Astrocyte (in vitro differentiated cells and primary cell): ENCODE measurements around the gene PLAAT5. TPM values are rescaled to one million over a fixed set of nuclear protein-coding genes. Genes with fewer than 3 reads are reported as not detected.
A peak's percentile ranks its signal among the peaks of the same experiment; 100 is the strongest.

Experiments used
- DNase-seq: peaks from one replicate; pipeline ENCODE4 v3.0.0-alpha.2; 2010; ENCODE audit warnings: low read depth
- FAIRE-seq: peaks from 2 replicates; lab custom pipeline; 2011; peaks lifted over from hg19 to GRCh38; lab: Jason Lieb, UNC
- H2AFZ ChIP-seq: 2 replicates; pipeline ENCODE4 v1.6.0; 2012; ENCODE audit warnings: low read depth, low read length, inconsistent platforms
- H3K27ac ChIP-seq: 2 replicates; pipeline ENCODE4 v1.5.1; 2011; ENCODE audit warnings: low read depth, low read length, inconsistent platforms
- H3K27me3 ChIP-seq: 2 replicates; pipeline ENCODE4 v1.6.0; 2011; ENCODE audit warnings: low read length, inconsistent platforms; ENCODE audit not compliant: insufficient read depth
- H3K36me3 ChIP-seq: 2 replicates; pipeline ENCODE4 v1.5.1; 2011; ENCODE audit warnings: low read length, inconsistent platforms; ENCODE audit not compliant: insufficient read depth
- H3K4me1 ChIP-seq: 2 replicates; pipeline ENCODE4 v1.5.1; 2011; ENCODE audit warnings: low read length, inconsistent platforms; ENCODE audit not compliant: insufficient read depth
- H3K4me2 ChIP-seq: 2 replicates; pipeline ENCODE4 v1.6.0; 2012; ENCODE audit warnings: low read length, inconsistent platforms
- H3K4me3 ChIP-seq: 2 replicates; pipeline ENCODE4 v1.5.1; 2011; ENCODE audit warnings: low read depth, mild to moderate bottlenecking, low read length, inconsistent platforms; ENCODE audit not compliant: insufficient read depth
- H3K79me2 ChIP-seq: 2 replicates; pipeline ENCODE4 v1.6.0; 2012; ENCODE audit warnings: mild to moderate bottlenecking, low read length, inconsistent platforms; ENCODE audit not compliant: insufficient read depth
- H3K9ac ChIP-seq: 2 replicates; pipeline ENCODE4 v1.6.0; 2012; ENCODE audit warnings: mild to moderate bottlenecking, low read length, inconsistent platforms
- H3K9me3 ChIP-seq: 2 replicates; pipeline ENCODE4 v1.5.1; 2012; ENCODE audit warnings: low read depth, mild to moderate bottlenecking, low read length, inconsistent platforms; ENCODE audit not compliant: insufficient read depth
- H4K20me1 ChIP-seq: 2 replicates; pipeline ENCODE4 v1.6.0; 2012; ENCODE audit warnings: low read length, inconsistent platforms; ENCODE audit not compliant: insufficient read depth
- H3K27ac Mint-ChIP-seq: one replicate; pipeline ENCODE4 v1.8.0; 2021; ENCODE audit warnings: mild to moderate bottlenecking, mixed read lengths; ENCODE audit not compliant: unreplicated experiment
- H3K27me3 Mint-ChIP-seq: one replicate; pipeline ENCODE4 v1.8.0; 2021; ENCODE audit warnings: low read depth, mixed read lengths; ENCODE audit not compliant: unreplicated experiment
- H3K36me3 Mint-ChIP-seq: one replicate; pipeline ENCODE4 v1.8.0; 2021; ENCODE audit warnings: low read depth, mixed read lengths; ENCODE audit not compliant: unreplicated experiment
- H3K4me1 Mint-ChIP-seq: one replicate; pipeline ENCODE4 v1.8.0; 2021; ENCODE audit warnings: low read depth, mixed read lengths; ENCODE audit not compliant: unreplicated experiment
- H3K4me3 Mint-ChIP-seq: one replicate; pipeline ENCODE4 v1.8.0; 2021; ENCODE audit warnings: mild to moderate bottlenecking, moderate library complexity, mixed read lengths; ENCODE audit not compliant: unreplicated experiment
- H3K9me3 Mint-ChIP-seq: one replicate; pipeline ENCODE4 v1.8.0; 2021; ENCODE audit warnings: mild to moderate bottlenecking, mixed read lengths; ENCODE audit not compliant: unreplicated experiment
- EZH2 ChIP-seq: IDR thresholded peaks from 2 replicates; pipeline ENCODE4 v1.6.1; 2012; ENCODE audit warnings: mild to moderate bottlenecking, low read length, inconsistent platforms; ENCODE audit not compliant: insufficient read depth
- total RNA-seq: library from RNA; stranded (reverse); gene quantifications from 2 replicates; pipeline ENCODE4 v1.2.1, GENCODE V29; 2021
- TF ChIP-seq, protein P1 (sequence below): IDR thresholded peaks from 2 replicates; pipeline ENCODE4 v1.5.1; 2011; ENCODE audit warnings: low read depth, mild to moderate bottlenecking, inconsistent platforms, low read length, moderate library complexity; ENCODE audit not compliant: insufficient read depth

Gene PLAAT5
- total RNA-seq, 1 donor from 2014 or later: 0.36 TPM

DNA sequence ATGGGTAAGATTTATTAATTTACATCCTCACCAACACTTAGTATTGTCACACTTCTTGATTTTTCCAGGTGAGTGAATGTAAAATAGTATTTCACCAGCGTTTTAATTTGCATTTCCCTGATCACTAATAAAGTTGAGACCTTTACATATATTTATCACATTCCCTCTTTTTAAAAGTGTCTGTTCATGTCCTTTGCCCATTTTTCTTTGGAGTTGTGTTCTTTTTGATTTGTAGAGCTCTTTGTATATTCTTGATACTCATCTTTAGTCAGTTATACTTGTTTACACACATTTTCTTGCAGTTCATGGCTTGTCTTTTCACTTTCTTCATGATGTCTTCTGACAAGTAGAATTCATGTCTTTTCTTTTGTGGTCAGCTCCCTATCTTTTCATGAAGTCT is 2.2 kb upstream of the PLAAT5 start:
- Histone ChIP-seq H3K36me3 (no peaks in the 10 kb centered on the region), H3K9ac (no peak overlapping the region), H2AFZ (no peak overlapping the region), H3K79me2 (no peaks in the 10 kb centered on the region), H3K4me1 (peaks cover 17% of the 10 kb centered on the region), H3K27me3 (peaks cover 40% of the 10 kb centered on the region), H3K4me3 (no peak overlapping the region), H3K27ac (no peak overlapping the region), H3K4me2 (no peak overlapping the region), H3K9me3 (peaks cover 3% of the 10 kb centered on the region), H4K20me1 (no peaks in the 10 kb centered on the region)
- no peak for FAIRE-seq
- Mint-ChIP-seq H3K27ac (no peak overlapping the region), H3K4me3 (no peak overlapping the region), H3K36me3 (no peaks in the 10 kb centered on the region), H3K4me1 (peaks cover 24% of the 10 kb centered on the region), H3K9me3 (peaks cover 8% of the 10 kb centered on the region), H3K27me3 (peaks cover 2% of the 10 kb centered on the region)
- DNase-seq: no peak
- TF ChIP-seq, protein P1, sequence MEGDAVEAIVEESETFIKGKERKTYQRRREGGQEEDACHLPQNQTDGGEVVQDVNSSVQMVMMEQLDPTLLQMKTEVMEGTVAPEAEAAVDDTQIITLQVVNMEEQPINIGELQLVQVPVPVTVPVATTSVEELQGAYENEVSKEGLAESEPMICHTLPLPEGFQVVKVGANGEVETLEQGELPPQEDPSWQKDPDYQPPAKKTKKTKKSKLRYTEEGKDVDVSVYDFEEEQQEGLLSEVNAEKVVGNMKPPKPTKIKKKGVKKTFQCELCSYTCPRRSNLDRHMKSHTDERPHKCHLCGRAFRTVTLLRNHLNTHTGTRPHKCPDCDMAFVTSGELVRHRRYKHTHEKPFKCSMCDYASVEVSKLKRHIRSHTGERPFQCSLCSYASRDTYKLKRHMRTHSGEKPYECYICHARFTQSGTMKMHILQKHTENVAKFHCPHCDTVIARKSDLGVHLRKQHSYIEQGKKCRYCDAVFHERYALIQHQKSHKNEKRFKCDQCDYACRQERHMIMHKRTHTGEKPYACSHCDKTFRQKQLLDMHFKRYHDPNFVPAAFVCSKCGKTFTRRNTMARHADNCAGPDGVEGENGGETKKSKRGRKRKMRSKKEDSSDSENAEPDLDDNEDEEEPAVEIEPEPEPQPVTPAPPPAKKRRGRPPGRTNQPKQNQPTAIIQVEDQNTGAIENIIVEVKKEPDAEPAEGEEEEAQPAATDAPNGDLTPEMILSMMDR: no peak
- no peak for TF ChIP-seq EZH2

DNA sequence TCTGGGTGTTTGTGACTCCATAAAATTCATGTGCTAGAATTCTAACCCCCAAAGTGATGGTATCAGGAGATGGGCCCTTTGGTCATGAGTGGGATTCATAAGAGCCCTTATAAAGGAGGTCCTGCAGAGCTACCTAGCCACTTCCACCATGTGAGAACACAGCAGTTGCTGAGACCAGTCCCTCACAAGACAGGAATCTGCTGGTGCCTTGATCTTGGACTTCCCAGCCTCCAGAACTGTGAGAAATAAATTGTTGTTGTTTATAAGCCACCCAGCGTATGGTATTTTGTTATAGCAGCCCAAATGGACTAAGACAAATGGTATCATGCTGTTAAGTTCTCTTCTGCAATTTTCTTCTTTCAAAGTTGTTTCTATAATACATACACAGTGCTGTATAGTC is 1.5 kb upstream of the PLAAT5 start:
- no peaks in the 10 kb centered on the region for H3K36me3 Mint-ChIP-seq
- FAIRE-seq (no peak), DNase-seq (no peak)
- peaks cover 2% of the 10 kb centered on the region for H3K27me3 Mint-ChIP-seq
- Histone ChIP-seq H3K4me1 (peaks cover 17% of the 10 kb centered on the region), H2AFZ (no peak overlapping the region), H3K9ac (no peak overlapping the region), H4K20me1 (no peaks in the 10 kb centered on the region), H3K27me3 (peaks cover 40% of the 10 kb centered on the region), H3K4me2 (no peak overlapping the region), H3K36me3 (no peaks in the 10 kb centered on the region), H3K9me3 (peaks cover 3% of the 10 kb centered on the region), H3K27ac (no peak overlapping the region), H3K79me2 (no peaks in the 10 kb centered on the region), H3K4me3 (no peak overlapping the region)
- H3K27ac Mint-ChIP-seq: no peak overlapping the region
- no peak for TF ChIP-seq EZH2
- H3K9me3 Mint-ChIP-seq: peaks cover 8% of the 10 kb centered on the region
- H3K4me3 Mint-ChIP-seq: no peak overlapping the region
- peaks cover 24% of the 10 kb centered on the region for H3K4me1 Mint-ChIP-seq

GRCh38 chr11:63491636-63492372 is 837 bp upstream of the PLAAT5 start:
- FAIRE-seq: no peak
- H3K9ac ChIP-seq: no peak overlapping the region

More at GRCh38 chr11:63491636-63492372, 837 bp upstream of the PLAAT5 start:
- TF ChIP-seq, protein P1: no peak
- TF ChIP-seq EZH2: no peak
- Histone ChIP-seq H3K36me3 (no peaks in the 10 kb centered on the region), H3K9me3 (peaks cover 3% of the 10 kb centered on the region), H2AFZ (no peak overlapping the region), H3K4me2 (peak overlapping the region; percentile 86), H3K27me3 (peaks cover 40% of the 10 kb centered on the region), H3K79me2 (no peaks in the 10 kb centered on the region), H3K4me3 (peak overlapping the region; percentile 46), H3K4me1 (peaks cover 17% of the 10 kb centered on the region), H4K20me1 (no peaks in the 10 kb centered on the region), H3K27ac (no peak overlapping the region)
- Mint-ChIP-seq H3K27ac (no peak overlapping the region), H3K27me3 (peaks cover 2% of the 10 kb centered on the region), H3K36me3 (no peaks in the 10 kb centered on the region), H3K9me3 (peaks cover 8% of the 10 kb centered on the region), H3K4me1 (peaks cover 24% of the 10 kb centered on the region), H3K4me3 (peak overlapping the region; percentile 84)
- DNase-seq: peak; percentile 88
